Omental fat pad (tissue), 4 donors: ENCODE data around the gene PKDREJ. TPM values are rescaled to one million over a fixed set of nuclear protein-coding genes. Genes with fewer than 3 reads are reported as not detected.

ENCODE experiments used
- ATAC-seq: fragments of 150-250 bp; one replicate; pipeline ENCODE4 v1.9.1; 2016; ENCODE audit warnings: mild to moderate bottlenecking, moderate library complexity; ENCODE audit not compliant: low FRiP score
- DNase-seq: peaks from one replicate; pipeline ENCODE4 v3.0.0-alpha.2; 2019; ENCODE audit warnings: low spot score
- CTCF ChIP-seq, 3 donors: fragments of 450-650 bp; IDR thresholded peaks; one replicate each; pipeline ENCODE4 v1.5.1; 2016 to 2017; ENCODE audit warnings: antibody characterized with exemption in 3 of 3, mild to moderate bottlenecking in 3 of 3, moderate library complexity in 2 of 3
- total RNA-seq, 4 donors: library from RNA; depleted of rRNA; stranded (reverse); fragments of >200 nt; gene quantifications; one replicate each; pipeline ENCODE4 v1.1.0, GENCODE V29; 2016

The PKDREJ gene
- total RNA-seq, 4 donors from 2014 or later: 0.09 TPM; not detected in 3

DNA sequence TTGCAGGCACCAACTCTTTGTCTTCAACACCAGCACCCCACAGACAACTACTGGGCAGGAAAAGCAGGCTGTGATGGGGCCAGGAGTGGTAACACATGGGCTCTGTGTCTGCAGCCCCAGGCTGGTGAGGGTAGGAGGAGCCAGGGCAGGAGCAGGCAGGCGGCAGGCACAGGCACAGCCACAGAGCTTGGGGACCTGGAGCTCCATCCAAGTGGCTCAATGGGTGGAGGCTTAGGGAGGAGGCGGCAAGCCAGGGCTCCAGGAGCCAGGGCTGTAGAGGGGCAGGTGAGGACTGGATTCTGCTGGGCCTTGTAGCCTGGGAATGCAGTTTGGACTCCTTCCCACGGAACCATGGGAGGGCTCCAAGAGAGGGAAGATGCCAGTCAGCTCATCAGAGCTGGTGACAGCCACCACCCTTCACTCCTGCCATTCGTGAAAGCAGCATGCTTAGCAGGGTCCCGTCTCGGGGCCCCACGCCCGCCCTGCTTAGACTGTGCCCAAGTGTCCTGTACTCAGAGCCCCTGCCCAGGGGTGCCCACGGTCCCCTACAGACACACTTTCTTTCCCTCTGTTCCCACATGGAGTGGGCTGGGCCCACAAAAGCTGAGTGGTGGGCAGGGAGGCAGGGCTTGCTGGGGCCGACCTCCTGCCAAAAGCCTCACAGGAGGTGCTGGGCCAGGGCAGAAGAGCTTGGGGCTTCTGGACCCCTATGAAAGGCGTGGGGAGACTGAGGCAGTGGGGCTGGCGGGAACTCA is 17.1 kb upstream of the PKDREJ start:
- no peak for DNase-seq
- no peak for ATAC-seq

DNA sequence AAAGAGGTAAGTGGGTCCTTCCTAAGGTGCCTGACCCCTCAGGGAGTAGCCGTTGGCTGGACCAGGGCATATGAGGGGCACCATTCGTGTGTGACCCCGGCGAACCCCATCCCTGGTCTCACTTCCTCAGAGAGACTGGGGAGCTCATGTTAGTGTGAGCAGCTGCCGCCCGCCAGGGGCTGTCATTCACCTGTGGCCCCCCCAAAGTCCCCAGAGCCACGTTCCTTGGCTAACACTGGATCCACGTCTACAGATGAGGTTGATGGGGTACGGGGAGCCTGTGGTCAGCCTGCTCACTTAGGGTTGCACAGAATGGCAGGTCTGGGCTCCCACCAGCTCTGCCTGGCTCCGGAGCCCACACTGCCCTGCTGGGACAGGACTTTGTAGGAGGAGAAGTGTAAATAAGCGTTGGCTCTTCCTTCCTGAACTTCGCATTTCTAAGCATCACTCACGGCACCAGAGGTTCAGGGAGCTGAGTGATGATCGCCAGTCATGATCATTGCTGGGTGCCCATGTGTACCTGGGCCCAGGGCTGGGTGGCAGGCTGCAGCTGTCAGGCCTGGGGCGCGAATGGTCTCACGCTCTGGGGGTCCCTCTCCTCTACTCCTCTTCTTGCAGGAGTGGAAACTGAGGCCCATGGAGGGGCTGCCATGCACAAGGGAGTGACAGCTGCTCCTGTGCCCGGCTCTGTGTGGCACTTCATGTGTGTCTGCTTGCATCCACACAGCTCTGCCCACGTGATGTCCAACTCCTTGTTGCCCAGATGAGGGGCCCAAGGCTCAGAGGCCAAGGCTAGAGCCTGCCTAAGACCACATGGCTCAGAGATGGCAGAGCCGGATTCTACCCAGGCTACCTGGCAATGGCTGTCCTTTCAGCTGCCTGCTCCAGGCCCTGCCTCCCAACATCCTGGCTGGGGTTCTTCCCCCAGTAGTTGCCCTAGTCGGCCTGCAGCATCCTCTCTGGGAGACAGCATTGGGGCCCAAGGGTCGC is 15.8 kb upstream of the PKDREJ start:
- no peak for TF ChIP-seq CTCF (IDR thresholded peaks at IDR 0.05)
- DNase-seq (no peak), ATAC-seq (no peak)

More for the DNA sequence above, 17.1 kb upstream of the PKDREJ start:
- TF ChIP-seq CTCF (IDR thresholded peaks at IDR 0.05): no peak

GRCh38 chr22:46276563-46276962 is 13.4 kb upstream of the PKDREJ start:
- DNase-seq: no peak
- ATAC-seq: no peak
- no peak for TF ChIP-seq CTCF (IDR thresholded peaks at IDR 0.05)

DNA sequence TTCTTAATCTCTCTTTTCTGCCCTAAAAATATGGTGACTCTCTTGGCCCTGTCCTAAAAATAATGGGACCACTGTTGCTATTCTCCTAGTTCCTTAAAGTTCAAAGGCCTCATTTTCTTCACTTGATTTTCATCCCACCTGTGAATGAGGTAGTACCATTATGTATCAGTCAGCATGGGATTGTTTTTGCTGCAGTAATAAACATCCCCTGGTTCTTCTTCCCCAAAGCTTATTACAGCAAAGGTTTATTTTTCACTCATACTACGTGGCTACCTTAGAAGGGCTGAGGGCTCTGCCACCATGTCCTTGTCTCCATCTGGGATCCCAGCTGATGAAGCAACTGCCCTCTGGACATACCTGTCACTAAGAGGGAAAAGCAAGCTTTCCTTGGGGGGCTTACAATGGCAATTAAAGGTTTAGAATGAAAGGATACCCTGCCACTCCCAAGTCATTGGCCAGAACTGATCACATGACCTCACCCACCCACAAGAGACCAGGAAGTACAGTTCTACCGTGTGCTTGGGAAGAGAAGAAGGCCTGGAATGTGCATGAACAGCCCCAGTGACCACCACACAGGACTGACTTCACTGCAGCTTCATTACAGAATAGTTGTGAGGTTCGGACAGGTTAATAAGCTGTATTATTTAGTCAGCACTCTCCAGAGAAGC is 12.4 kb upstream of the PKDREJ start:
- TF ChIP-seq CTCF (IDR thresholded peaks at IDR 0.05): no peak
- ATAC-seq (no peak), DNase-seq (no peak)

DNA sequence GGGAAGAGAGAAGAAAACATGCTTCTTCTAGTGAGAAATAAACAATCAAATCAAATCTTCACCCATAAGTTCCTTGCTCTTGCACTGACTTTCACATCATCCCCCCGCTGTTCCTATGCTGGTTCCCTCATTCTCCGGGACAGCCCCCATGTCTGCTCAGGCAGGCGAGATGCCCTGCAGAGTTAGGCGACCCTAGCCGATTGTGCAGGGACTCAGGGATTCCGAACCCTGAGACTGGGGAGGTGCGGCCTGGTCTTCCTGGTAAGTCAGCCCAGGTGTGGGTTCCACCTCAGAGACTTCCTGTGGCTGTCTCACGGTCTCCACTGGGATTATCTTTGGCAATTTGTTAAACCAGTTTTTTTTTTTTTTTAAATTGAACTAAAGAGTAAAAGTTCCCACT is 11.2 kb upstream of the PKDREJ start:
- TF ChIP-seq CTCF (IDR thresholded peaks at IDR 0.05): no peak
- no peak for DNase-seq

GRCh38 chr22:46273432-46274148 is 10.4 kb upstream of the PKDREJ start:
- ATAC-seq (no peak), DNase-seq (no peak)

More for the DNA sequence above, 11.2 kb upstream of the PKDREJ start:
- ATAC-seq: no peak

More at GRCh38 chr22:46273432-46274148, 10.4 kb upstream of the PKDREJ start:
- TF ChIP-seq CTCF (IDR thresholded peaks at IDR 0.05): no peak
